GM21723 (cell line): ENCODE measurements around the gene LSM10.

ENCODE experiments used
- ATAC-seq: cut with Tn5 transposase; IDR thresholded peaks from one replicate; pipeline ENCODE4 v1.9.1; 2021; ENCODE audit warnings: mild to moderate bottlenecking, moderate library complexity; ENCODE audit not compliant: unreplicated experiment

The LSM10 gene

DNA sequence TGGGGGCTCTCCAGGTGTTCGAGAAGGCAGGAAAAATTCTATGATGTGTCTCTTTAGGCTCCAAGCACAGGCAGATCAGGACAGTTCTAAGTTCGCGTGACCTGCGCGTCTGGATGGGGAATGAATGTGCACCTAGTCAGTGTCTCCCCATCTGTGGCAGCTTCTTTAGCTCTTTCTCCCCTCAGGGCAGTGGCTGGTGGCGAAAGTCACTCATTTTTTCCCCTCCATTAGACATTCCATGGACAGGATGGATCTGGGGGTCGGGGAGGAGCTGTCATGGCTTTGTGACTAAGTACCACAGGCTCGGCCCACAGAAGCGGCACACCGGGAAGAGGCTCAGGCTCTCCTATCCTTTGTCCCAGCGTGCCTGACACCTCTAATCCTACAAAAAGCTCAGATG lies 43.2 kb downstream of the LSM10 start:
- ATAC-seq: no peak

DNA sequence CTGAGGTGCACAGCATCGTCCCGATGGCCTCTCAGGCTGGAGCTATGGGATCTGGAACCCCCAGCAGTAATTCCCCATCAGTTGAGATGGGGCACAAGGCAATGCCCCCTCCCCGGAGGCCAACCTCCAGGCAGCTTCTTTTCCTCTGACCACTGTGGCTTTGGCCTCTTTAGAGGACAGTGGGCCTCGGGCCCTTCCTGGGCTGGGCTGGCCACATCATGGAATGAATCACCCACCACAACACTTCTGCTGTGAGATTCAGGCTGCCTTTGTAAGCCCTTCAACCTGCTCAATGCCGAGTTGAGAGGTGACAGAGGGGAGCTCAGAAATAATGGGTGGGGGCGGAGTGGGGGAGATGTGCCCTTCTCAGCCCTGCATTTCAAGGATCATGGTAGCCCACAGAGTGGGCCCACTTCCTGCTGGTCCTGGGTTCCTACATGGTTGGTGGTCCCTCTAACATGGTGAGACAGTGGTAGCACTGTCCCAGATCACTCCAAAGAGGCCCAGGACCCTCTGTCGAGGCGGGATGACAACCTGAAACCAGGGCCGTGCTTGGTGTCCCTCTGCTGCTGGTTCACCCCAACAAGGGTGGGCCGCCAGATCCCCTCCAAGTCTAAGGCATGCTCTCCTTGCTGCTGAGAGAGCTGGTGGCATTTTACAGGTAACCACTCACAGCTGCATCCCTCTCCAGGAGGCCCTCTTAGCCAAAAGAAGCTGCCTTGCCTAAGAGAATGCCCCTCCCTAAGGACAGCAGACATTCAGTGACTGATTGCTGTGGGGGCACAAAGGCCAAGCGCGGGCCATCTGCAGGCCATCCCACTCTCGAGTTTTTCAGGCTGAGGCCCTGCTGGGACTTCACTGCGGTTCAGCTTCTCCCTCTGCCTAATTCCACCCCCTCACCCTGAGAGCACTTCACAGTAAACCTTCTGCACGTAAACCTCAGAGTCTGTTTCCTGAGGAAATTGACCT lies 44.5 kb downstream of the LSM10 start:
- ATAC-seq: no peak

DNA sequence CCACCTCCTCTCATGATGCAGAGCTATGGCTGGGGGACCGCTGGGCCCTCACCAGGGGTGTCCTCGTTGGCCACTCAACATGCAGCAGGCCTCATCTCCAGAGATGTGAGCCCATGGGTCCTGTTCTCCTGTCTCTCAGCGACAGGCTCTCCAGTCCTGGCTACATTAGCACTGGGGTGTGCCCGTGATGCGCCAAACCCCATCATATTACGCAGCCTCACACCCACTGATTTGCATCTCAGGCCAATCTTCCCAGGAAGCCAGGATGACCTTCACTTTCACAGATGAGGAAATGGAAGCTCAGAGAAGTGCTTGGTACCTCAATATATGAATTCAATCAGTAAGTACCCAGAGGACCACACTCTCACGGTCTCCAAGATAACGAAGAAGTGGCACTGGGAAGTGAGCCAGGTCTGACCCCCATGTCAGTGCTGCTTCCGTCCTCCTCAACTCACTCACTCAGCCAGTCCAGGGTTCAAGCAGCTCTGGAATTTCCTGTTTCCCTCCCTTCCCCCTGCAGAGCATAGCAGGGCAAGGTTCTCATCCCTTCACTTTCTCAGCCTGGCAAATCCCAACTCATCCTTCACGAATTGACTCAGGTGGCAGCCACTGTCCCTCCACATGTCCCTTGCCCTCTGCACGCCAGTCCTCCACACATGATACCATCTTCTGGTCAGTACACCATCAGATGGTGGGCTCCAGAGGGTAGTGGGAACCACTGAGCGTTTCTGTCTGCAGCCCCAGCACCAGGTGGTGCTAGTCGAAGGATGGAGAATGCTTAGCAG lies 45.4 kb downstream of the LSM10 start:
- ATAC-seq: no peak

GRCh38 chr1:36351227-36351977 lies 46.3 kb downstream of the LSM10 start:
- no peak for ATAC-seq

DNA sequence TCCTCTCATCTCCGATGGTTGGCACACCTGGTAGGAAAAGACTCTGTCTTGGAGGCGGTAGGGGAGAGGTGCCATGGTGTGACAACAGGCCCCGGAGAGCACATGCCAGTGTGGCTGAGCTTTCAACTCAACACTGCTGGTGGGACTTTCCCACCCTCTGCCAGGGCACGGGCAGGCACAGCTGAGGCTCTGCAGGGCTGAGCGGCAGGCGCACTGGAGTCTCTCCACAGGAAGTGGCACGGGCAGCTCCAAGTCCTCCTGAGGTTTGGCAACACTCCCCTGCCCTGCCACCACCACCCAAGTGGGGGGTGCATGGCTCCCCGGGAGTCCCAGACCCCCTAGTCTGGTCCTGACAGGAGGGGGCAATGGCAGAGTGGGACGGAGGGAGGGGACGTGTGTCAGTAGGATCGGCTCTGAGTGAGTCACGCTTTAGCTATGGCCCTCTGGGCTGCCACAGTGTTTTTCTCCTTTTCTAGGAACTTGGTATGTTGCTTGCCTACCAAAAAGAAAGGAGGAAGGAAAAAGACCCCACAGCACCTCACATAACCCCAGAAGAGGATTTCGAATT lies 47.0 kb downstream of the LSM10 start:
- ATAC-seq: no peak

- ATAC-seq: no peak
Measured at GRCh38 chr1:36349839-36350238, 47.9 kb downstream of the LSM10 start.

GRCh38 chr1:36349241-36349671 lies 48.5 kb downstream of the LSM10 start:
- peak; percentile 80 for ATAC-seq

GRCh38 chr1:36346741-36347370 lies 50.9 kb downstream of the LSM10 start:
- ATAC-seq: no peak

GRCh38 chr1:36345353-36345752 lies 52.4 kb downstream of the LSM10 start:
- ATAC-seq: no peak

DNA sequence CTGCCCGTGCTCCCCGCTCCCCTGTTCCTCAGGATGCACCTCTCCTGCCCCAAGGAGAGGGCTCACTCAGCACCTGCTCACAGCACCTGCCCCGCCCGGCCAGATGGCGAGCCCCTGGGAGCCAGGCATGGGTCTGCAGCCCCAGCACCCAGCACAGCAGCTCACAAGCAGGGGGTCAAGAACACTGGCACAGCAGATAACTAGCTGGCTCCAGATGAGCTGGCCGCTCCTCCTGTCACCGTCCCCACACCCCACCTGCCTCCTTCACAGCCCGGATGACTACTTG lies 53.4 kb downstream of the LSM10 start:
- no peak for ATAC-seq

DNA sequence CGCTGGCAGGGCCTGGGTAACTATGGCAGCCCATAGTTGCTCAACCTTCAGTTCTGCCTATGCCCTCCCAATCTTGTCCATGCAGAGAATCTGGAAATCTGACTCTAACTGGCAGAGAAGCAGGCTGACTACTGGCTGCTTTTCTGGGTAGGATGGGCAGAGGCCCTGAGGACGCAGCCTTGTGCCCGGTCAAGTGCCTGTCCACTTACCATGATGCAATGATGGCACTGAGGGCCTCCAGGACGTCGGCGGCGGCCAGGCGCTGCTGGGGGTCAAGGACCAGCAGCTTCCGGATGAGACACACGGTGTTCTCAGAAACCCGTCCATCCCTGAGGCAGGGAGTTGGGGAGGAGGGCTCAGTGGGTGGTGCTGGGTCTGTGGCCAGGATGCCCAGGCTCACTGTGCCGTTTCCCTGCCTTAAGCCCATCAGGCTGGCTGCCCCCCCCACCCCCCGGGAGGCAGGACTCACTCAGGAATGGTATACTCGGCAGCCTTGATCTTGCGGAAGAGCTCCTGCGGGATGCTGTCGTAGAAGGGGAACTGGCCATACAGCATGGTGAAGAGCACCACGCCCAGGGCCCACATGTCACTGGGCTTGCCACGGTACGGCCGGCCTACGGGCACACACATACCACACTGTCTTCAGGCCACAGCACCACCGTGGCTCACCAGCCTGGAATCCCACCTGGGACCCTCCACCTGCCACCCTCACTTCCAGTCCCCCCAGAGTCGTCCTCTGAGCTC lies 53.9 kb downstream of the LSM10 start:
- no peak for ATAC-seq
